ENCODE measurements around the gene OTC.

OTC gene

GRCh38 chrX:38352362-38352761, at the start of gene OTC:
Gene OTC (plus strand): TSS chrX:38352604. CDS start chrX:38352697, 93 bp downstream.
- DNase-seq: no peak

- DNase-seq: no peak
Measured at GRCh38 chrX:38304010-38304409, 48.4 kb upstream of the OTC start.

- DNase-seq: no peak
Measured at GRCh38 chrX:38305971-38306370, 46.4 kb upstream of the OTC start.

- DNase-seq: no peak
Measured at GRCh38 chrX:38311743-38312142, 40.7 kb upstream of the OTC start.

- no peak for DNase-seq
Measured at GRCh38 chrX:38312436-38312835, 40.0 kb upstream of the OTC start.

GRCh38 chrX:38313190-38313589, 39.2 kb upstream of the OTC start:
- DNase-seq: no peak

GRCh38 chrX:38315186-38315585, 37.2 kb upstream of the OTC start:
- no peak for DNase-seq

GRCh38 chrX:38318196-38318595, 34.2 kb upstream of the OTC start:
- DNase-seq: no peak

- DNase-seq: no peak
Measured at GRCh38 chrX:38318606-38319005, 33.8 kb upstream of the OTC start.

- no peak for DNase-seq
Measured at GRCh38 chrX:38320819-38321218, 31.6 kb upstream of the OTC start.

- no peak for DNase-seq
Measured at GRCh38 chrX:38326086-38326485, 26.3 kb upstream of the OTC start.

- peak; percentile 86 for DNase-seq
Measured at GRCh38 chrX:38327007-38327774, 25.2 kb upstream of the OTC start, which contains the start of gene RPGR. Gene RPGR (minus strand): TSS chrX:38327509. CDS start chrX:38327367, 142 bp downstream.

GRCh38 chrX:38327775-38328081, 24.7 kb upstream of the OTC start:
- DNase-seq: no peak

- DNase-seq: no peak
Measured at GRCh38 chrX:38332505-38332904, 19.9 kb upstream of the OTC start.

- DNase-seq: no peak
Measured at GRCh38 chrX:38335382-38335781, 17.0 kb upstream of the OTC start.

- DNase-seq: no peak
Measured at GRCh38 chrX:38336538-38337240, 15.7 kb upstream of the OTC start.

GRCh38 chrX:38341442-38341841, 11.0 kb upstream of the OTC start:
- no peak for DNase-seq

- no peak for DNase-seq
Measured at GRCh38 chrX:38342853-38343778, 9.3 kb upstream of the OTC start.

- no peak for DNase-seq
Measured at GRCh38 chrX:38346150-38346549, 6.3 kb upstream of the OTC start.

GRCh38 chrX:38347136-38347535, 5.3 kb upstream of the OTC start:
- DNase-seq: no peak

GRCh38 chrX:38351346-38351745, 1.1 kb upstream of the OTC start:
- DNase-seq: no peak

GRCh38 chrX:38356401-38356800, 4.0 kb downstream of the OTC start:
- DNase-seq: no peak
